DMS 273 treated with DMSO at 0.1 percent for 48 hours (cell line): ENCODE results near the gene CNOT11.
"Not testable (repeated sequence)": the region's sequence is repeated elsewhere in the genome, so short reads cannot be mapped to it uniquely, and the experiment has no call there.

Source experiments
- DNase-seq: peaks from one replicate; lab custom pipeline; 2025; lab: John Stamatoyannopoulos, UW

Gene CNOT11

GRCh38 chr2:101310090-101310833 lies 57.6 kb downstream of the CNOT11 start:
- no peak for DNase-seq

GRCh38 chr2:101310834-101311695 lies 58.4 kb downstream of the CNOT11 start:
- no peak for DNase-seq

- DNase-seq = no peak
These were observed 59.0 kb downstream of the CNOT11 start for GRCh38 chr2:101311696-101312017.

- DNase-seq = not testable (repeated sequence)
These were observed 63.9 kb downstream of the CNOT11 start for GRCh38 chr2:101316568-101316967.
